ENCODE measurements around the gene POU2F3. TPM values are rescaled to one million over a fixed set of nuclear protein-coding genes. Genes with fewer than 3 reads are reported as not detected.

Gene POU2F3
- total RNA-seq, 1 experiment from 2014 or later = 2.6 TPM

DNA sequence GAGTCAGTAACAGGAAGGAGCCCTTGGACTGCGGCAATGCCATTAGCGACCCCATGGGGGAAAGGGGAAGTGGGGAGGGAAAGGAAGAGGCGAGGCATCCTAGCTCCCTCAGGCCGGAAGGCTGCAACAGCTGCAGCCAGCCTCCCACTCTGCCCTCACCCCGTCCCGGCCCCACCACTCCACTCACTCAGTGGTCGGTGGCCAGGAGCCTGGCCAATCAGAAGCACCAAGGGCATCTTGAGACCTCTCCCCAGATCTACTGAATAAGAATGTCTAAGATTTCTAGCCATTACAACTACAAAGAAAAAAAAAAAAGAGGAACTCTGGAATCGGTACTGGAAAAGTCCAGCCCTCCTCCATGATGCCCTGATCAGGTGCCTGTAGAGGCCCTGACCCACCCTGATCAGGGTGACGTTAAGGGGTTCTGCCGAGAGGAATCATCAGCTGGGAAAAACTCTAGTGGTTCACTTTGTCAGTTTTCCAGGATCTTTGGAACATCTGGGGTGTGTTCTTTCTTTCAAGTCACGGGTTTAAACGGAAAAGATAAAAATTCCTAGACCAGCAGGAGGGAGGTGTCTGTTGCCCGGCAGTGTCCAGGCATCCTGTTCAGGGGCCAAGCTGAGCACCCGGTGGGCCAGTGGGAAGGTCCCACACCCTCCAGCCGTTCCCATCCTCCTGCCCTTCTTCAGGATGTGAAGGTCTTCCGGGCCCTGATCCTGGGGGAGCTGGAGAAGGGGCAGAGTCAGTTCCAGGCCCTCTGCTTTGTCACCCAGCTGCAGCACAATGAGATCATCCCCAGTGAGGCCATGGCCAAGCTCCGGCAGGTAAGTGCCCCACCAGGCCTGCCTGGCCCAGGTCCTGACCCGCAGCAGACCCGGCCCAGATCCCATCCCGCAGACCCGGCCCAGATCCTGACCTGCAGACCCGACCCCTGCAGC is 14.7 kb upstream of the POU2F3 start:
- no peaks in the 10 kb centered on the region for H3K4me1 Mint-ChIP-seq (ENCODE audit: low read depth, unreplicated experiment)
- no peaks in the 10 kb centered on the region for H3K9me3 Mint-ChIP-seq (ENCODE audit: low read depth, unreplicated experiment)
- no peak overlapping the region for H3K27ac Mint-ChIP-seq (ENCODE audit: unreplicated experiment)
- TF ChIP-seq CTCF (IDR thresholded peaks at IDR 0.05; ENCODE audit: unreplicated experiment) = no peak
- no peaks in the 10 kb centered on the region for H3K36me3 Mint-ChIP-seq (ENCODE audit: insufficient read depth, unreplicated experiment)
- CTCF ChIA-PET = no interaction called here
- H3K27me3 Mint-ChIP-seq (ENCODE audit: unreplicated experiment) = no peaks in the 10 kb centered on the region
- no TSS peak for BruUV-seq (replicated peaks)
- H3K4me3 Mint-ChIP-seq (ENCODE audit: low read depth, unreplicated experiment) = no peak overlapping the region
- DNase-seq = no peak
- intact Hi-C loops (cut with micrococcal nuclease; ENCODE audit: unreplicated experiment) = no loop called here

- no peak for DNase-seq
- intact Hi-C loops (cut with micrococcal nuclease; ENCODE audit: unreplicated experiment) = no loop called here
- CTCF ChIA-PET = no interaction called here
- Mint-ChIP-seq H3K36me3 (ENCODE audit: insufficient read depth, unreplicated experiment) (no peaks in the 10 kb centered on the region), H3K4me3 (ENCODE audit: low read depth, unreplicated experiment) (no peak overlapping the region), H3K4me1 (ENCODE audit: low read depth, unreplicated experiment) (no peaks in the 10 kb centered on the region), H3K9me3 (ENCODE audit: low read depth, unreplicated experiment) (no peaks in the 10 kb centered on the region), H3K27me3 (ENCODE audit: unreplicated experiment) (peaks cover 2% of the 10 kb centered on the region), H3K27ac (ENCODE audit: unreplicated experiment) (no peak overlapping the region)
- no TSS peak for BruUV-seq (replicated peaks)
- no peak for TF ChIP-seq CTCF (IDR thresholded peaks at IDR 0.05; ENCODE audit: unreplicated experiment)
These were observed 13.7 kb upstream of the POU2F3 start for GRCh38 chr11:120226242-120226641.

DNA sequence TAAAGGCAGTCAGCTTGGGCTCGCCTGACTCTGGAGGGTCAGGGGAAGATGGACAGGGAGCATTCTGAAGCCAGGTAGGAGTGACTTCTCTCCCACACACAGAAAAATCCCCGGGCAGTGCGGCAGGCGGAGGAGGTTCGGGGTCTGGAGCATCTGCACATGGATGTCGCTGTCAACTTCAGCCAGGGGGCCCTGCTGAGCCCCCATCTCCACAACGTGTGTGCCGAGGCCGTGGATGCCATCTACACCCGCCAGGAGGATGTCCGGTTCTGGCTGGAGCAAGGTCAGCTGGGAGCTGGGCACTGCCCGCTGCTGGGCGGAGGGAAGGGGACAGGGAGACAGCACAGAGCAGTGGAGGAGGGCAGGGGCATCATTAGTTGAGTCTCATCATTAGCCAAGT is 13.2 kb upstream of the POU2F3 start:
- Mint-ChIP-seq H3K27me3 (ENCODE audit: unreplicated experiment) (peaks cover 6% of the 10 kb centered on the region), H3K4me3 (ENCODE audit: low read depth, unreplicated experiment) (no peak overlapping the region), H3K36me3 (ENCODE audit: insufficient read depth, unreplicated experiment) (no peaks in the 10 kb centered on the region), H3K27ac (ENCODE audit: unreplicated experiment) (no peak overlapping the region), H3K9me3 (ENCODE audit: low read depth, unreplicated experiment) (no peaks in the 10 kb centered on the region), H3K4me1 (ENCODE audit: low read depth, unreplicated experiment) (no peaks in the 10 kb centered on the region)
- no peak for DNase-seq
- CTCF ChIA-PET = no interaction called here
- TF ChIP-seq CTCF (IDR thresholded peaks at IDR 0.05; ENCODE audit: unreplicated experiment) = no peak
- intact Hi-C loops (cut with micrococcal nuclease; ENCODE audit: unreplicated experiment) = no loop called here
- no TSS peak for BruUV-seq (replicated peaks)

DNA sequence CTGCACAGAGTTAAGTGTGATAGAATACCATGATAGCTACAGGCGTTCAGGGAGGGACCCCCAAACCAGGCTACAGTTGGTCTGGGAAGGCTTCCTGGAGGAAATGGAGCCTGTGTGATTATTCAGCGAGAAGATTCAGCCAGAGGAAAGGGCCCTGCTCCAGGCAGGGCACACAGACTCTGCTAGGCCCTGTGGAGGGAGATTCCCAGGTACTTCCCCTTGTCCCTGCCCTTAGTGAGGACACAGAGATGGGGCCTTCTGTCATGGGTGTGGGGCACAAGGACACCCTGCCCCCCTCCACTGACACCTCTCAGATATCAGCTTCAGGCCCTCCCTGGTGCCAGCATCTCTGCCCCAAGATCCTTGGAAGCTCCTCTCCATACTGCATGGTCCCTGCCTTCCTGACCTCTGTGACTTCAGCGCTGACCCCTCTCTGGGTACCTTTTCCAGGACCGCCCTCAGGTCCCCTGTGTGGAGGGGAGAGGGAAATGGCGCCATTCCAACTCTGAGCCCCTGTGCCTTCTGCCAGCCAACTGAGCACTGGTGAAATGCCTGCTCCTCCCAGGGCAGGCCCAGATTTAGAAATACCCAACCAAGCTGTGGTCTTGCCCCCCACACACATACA is 12.6 kb upstream of the POU2F3 start:
- no peaks in the 10 kb centered on the region for H3K9me3 Mint-ChIP-seq (ENCODE audit: low read depth, unreplicated experiment)
- H3K4me3 Mint-ChIP-seq (ENCODE audit: low read depth, unreplicated experiment) = no peak overlapping the region
- no peak overlapping the region for H3K27ac Mint-ChIP-seq (ENCODE audit: unreplicated experiment)
- no peaks in the 10 kb centered on the region for H3K4me1 Mint-ChIP-seq (ENCODE audit: low read depth, unreplicated experiment)
- H3K36me3 Mint-ChIP-seq (ENCODE audit: insufficient read depth, unreplicated experiment) = no peaks in the 10 kb centered on the region
- CTCF ChIA-PET = no interaction called here
- BruUV-seq (replicated peaks) = no TSS peak
- TF ChIP-seq CTCF (IDR thresholded peaks at IDR 0.05; ENCODE audit: unreplicated experiment) = no peak
- no peak for DNase-seq
- H3K27me3 Mint-ChIP-seq (ENCODE audit: unreplicated experiment) = peaks cover 13% of the 10 kb centered on the region
- intact Hi-C loops (cut with micrococcal nuclease; ENCODE audit: unreplicated experiment) = no loop called here

Data from Calu3 (cell line).